GM19463 (cell line): ENCODE measurements around the gene IFNG.

Experiments
- ATAC-seq: cut with Tn5 transposase; IDR thresholded peaks from one replicate; pipeline ENCODE4 v1.9.1; 2021; ENCODE audit warnings: mild to moderate bottlenecking, moderate library complexity; ENCODE audit not compliant: unreplicated experiment

IFNG gene

GRCh38 chr12:68118096-68118755 is 41.3 kb downstream of the IFNG start:
- no peak for ATAC-seq

GRCh38 chr12:68117661-68118060 is 41.9 kb downstream of the IFNG start:
- no peak for ATAC-seq

- no peak for ATAC-seq
Measured at GRCh38 chr12:68115281-68115680, 44.3 kb downstream of the IFNG start.

- no peak for ATAC-seq
Measured at GRCh38 chr12:68114606-68115005, 44.9 kb downstream of the IFNG start.

GRCh38 chr12:68113644-68114043 is 45.9 kb downstream of the IFNG start:
- ATAC-seq, result no peak

- no peak for ATAC-seq
Measured at GRCh38 chr12:68111995-68112394, 47.5 kb downstream of the IFNG start.

- no peak for ATAC-seq
Measured at GRCh38 chr12:68109444-68110217, 49.9 kb downstream of the IFNG start.

- ATAC-seq, result no peak
Measured at GRCh38 chr12:68109001-68109400, 50.5 kb downstream of the IFNG start.

GRCh38 chr12:68106660-68107059 is 52.9 kb downstream of the IFNG start:
- ATAC-seq, result no peak

GRCh38 chr12:68106160-68106559 is 53.4 kb downstream of the IFNG start:
- no peak for ATAC-seq
